GM21423 (cell line): ENCODE data around the gene CELA2B.
"Not testable (repeated sequence)": the region's sequence is repeated elsewhere in the genome, so short reads cannot be mapped to it uniquely, and the experiment has no call there.

Source experiments
- ATAC-seq: cut with Tn5 transposase; IDR thresholded peaks from one replicate; pipeline ENCODE4 v1.9.1; 2021; ENCODE audit warnings: mild to moderate bottlenecking, moderate library complexity; ENCODE audit not compliant: unreplicated experiment

The CELA2B gene

GRCh38 chr1:15444468-15445389 lies 31.2 kb upstream of the CELA2B start:
- no peak for ATAC-seq

GRCh38 chr1:15445390-15446122 lies 30.3 kb upstream of the CELA2B start:
- ATAC-seq: no peak

GRCh38 chr1:15446212-15446611 lies 29.7 kb upstream of the CELA2B start:
- no peak for ATAC-seq

DNA sequence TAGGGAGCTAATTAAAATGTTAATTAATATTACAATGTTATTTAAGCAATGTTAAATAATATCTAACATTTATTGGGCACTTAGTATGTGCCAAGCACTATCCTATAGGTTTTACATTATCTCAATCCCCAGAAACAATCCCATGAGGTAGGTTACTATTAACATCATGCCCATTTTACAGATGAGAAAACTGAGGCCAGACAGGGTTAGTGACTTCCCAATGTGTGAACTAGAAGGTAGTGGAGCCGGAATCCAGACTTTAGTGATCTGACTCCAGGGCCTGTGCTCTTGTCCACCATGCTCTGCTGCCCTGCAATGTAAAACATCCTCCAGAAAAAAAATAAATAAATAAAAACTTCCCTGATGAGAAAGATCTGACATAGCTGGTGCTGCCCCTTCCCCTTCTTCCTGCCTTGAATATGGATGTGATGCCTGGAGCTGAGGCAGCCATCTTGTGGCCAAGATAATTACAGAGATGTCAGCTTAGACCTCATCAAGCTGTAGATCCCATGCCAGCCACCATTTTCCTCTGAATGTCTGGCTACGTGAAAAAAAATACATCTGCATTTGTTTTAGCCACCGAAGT lies 26.9 kb upstream of the CELA2B start:
- ATAC-seq: no peak

GRCh38 chr1:15449567-15449966 lies 26.3 kb upstream of the CELA2B start:
- no peak for ATAC-seq

DNA sequence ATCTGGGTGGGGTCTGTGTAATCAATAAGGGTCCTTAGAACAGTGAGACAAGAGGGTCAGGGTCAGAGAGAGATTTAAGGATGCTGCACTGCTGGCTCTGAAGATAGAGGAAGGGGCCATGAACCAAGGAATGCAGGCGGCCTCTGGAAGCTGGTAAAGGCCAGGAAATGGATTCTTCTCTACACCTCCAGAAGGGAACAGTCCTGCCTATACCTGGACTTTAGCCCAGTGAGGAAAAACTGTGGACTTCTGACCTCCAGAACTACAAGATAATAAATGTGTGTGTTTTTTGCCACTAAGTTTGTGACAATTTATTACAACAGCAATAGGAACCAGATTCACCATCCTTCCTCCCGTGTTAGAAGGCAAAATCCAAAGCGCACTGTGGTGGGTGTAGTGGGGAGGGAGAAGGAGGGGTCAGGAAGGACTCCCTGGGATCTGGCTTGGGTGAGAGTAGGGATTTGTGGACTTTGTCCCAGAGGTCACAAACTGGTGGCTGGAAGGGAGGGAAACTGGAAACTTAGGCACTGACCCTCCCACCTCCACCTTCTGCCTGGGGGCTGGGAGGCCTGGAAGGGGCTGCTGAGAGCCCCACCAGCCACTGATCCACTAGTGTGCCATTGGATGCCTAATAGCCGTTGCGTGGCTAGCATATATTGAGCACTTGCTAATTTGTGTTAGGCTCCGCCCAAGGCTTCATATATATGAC lies 24.7 kb upstream of the CELA2B start:
- no peak for ATAC-seq

DNA sequence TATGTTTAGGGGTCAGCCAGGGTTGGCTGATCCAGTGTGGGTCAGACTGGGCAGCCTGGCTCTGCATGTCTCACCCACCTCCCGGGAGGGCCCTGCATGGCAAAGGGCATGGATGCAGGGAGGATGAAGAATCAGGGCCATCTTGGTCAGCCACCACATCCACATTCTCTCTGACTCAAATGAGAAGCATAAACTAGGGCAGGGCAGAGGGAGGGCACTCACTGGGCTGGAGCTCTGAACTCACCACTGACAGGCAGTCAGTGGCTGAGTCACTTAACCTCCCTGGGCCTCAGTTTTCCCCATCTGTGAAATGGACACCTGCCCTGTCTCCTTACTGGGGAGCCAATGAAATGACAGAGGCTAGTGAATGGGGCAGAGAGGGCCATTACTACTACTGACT lies 23.7 kb upstream of the CELA2B start:
- ATAC-seq: no peak

DNA sequence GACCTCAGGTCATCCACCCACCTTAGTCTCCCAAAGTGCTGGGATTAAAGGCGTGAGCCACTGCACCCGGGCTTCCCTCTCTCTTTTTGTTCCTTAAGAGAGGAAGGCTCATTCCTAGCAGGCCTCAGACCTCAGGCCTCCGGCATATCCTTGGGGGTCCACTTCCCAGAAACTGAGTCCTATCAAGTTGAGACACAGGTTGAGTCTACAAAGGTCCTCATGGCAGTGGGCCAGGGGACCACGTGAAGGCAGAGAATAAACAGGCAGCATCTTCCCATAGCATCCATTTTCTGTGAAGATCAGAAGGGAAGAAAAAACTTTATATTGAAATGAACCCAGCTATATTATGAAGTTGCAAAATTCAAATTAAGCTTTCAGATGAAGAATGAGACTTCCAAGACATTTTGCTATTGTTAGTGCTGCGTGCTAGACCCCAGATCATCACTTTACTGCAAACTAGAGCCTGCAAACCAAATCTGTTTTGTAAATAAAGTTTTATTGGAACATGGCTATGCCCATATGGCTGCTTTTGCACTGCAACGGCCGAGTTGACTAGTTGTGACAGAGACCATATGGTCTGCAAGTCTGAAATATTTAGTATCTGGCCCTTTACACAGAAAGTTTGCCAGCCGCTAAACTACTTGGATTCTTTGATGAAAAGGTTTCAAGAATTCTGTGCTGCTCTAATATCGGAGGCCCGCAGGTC lies 22.9 kb upstream of the CELA2B start:
- no peak for ATAC-seq

- ATAC-seq: no peak
Measured at GRCh38 chr1:15453734-15454133, 22.2 kb upstream of the CELA2B start.

- no peak for ATAC-seq
Measured at GRCh38 chr1:15454256-15454655, 21.6 kb upstream of the CELA2B start.

DNA sequence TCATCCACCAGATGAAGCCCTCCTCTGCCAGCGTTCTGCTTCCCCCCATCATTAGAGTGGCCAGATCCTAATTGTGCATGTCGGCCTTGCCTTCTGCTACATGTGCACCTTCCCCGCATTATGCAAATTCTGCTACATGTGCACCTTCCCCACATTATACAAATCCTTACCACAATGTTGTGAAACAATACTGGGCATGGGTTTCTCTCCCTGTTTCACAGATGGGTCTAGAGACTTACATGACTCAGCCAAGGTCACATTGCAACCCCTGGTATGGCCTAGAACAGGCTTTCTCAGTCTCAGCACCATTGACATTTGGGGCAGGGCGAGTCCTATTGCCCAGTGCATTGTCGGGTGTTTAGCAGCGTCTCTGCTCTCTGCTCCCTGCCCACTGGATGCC lies 20.4 kb upstream of the CELA2B start:
- ATAC-seq: no peak

DNA sequence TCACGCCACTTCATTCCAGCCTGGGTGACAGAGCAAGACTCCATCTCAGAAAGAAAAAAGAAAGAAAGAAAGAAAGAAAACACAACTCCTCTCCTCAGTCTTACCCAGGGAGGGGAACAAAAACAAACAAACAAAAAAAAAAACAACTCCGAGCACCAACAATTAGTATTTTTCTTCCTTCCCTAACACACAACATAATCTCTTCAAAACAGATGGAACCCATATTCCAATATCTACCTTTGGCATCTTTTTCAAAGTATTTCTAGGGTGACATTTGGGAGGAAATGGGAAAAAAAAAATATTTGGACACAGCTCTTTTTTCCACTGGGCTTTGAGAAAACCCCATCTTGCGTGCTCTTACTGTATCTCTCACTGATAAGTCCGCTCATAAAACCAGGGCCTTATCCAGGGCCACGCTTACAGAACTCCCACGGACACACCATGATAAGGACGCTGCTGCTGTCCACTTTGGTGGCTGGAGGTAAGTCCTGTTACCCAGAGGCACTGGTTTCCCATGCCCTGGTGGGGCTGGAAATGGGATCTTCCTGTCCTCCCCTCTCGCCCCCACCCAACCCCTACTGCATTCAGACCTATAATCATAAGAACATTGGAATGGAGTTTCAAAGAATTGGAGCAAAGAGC lies 19.5 kb upstream of the CELA2B start, which contains the start of gene CELA2A:
Gene CELA2A (plus strand): TSS at position 420 of the 642 bp plus-strand sequence. CDS start 22 bp downstream, at position 442.
- ATAC-seq: no peak

- ATAC-seq: no peak
Measured at GRCh38 chr1:15457585-15457984, 18.3 kb upstream of the CELA2B start.

- not testable (repeated sequence) for ATAC-seq
Measured at GRCh38 chr1:15458388-15458787, 17.5 kb upstream of the CELA2B start.

- no peak for ATAC-seq
Measured at GRCh38 chr1:15459771-15460707, 15.9 kb upstream of the CELA2B start.

DNA sequence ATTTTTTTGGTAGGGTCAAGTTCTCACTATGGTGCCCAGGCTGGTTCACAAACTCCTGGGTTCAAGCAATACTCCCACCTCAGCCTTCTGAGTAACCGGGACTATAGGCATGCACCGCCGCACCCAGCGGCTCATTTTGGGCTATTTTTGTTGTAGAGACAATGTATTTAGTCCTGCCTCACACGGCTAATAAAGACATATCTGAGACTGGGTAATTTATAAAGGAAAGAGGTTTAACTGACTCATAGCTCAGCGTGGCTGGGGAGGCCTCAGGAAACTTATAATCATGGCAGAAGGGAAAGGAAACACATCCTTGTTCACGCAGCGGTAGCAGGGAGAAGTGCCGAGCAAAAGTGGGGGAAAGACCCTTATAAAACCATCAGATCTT lies 15.2 kb upstream of the CELA2B start:
- no peak for ATAC-seq

- ATAC-seq: not testable (repeated sequence)
Measured at GRCh38 chr1:15463064-15463800, 12.7 kb upstream of the CELA2B start.

DNA sequence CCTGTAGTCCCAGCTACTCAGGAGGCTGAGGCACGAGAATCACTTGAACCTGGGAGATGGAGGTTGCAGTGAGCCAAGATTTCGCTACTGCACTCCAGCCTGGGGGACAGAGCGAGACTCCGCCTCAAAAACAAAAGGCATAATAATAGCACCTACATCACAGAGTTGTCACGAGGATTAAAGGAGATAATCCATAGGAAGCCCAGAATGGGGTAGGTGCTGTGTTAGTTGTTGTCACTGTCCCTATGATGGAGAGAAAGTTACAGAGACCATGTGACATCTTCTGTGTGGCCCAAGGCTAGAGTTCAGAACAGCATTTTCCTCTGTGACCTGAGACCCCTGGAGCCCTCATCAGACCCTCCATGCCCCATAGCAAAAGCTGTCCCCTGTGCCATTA lies 12.0 kb upstream of the CELA2B start:
- not testable (repeated sequence) for ATAC-seq
